ENCODE results near the gene SAA4. TPM values are rescaled to one million over a fixed set of nuclear protein-coding genes. Genes with fewer than 3 reads are reported as not detected.
"Not testable (repeated sequence)": the region's sequence is repeated elsewhere in the genome, so short reads cannot be mapped to it uniquely, and the experiment has no call there.

Gene SAA4
- total and polyA plus RNA-seq, 2 of the 8 experiments (the other 6 are each of a cell fraction or from before 2014, with no cell fraction given), result not detected

DNA sequence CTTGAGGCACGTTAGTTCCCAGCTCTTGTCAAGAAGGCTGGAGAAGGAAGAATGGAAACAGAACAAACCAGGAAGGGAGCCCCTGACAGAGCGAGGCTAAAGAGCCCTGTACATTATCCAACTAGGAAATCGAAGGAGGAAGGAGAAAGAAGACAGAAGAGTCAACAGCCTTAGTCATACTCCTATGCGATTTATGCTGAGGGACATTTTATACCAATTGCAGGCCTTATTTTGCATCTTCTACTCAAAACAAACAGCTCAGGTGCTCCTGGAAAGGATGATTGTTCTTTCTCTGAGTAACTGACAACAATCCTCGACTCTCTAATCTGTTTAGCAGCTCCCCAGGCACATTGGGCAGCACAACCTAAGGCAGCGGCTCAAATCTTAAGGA is 10.6 kb upstream of the SAA4 start:
- H3K9ac ChIP-seq (replicated peaks in 1 of 4; ENCODE audit: extremely low read depth in 1 of 4, low read depth in 3 of 4, low read length in 3 of 4); H3K27ac ChIP-seq (ENCODE audit: low read depth, low read length); POLR2A ChIA-PET (ENCODE audit: partially characterized antibody); H2AFZ ChIP-seq (ENCODE audit: low read length); DNase-seq (ENCODE audit: low read depth in 1 of 2, low spot score in 2 of 2); H2BK5ac ChIP-seq (ENCODE audit: low read depth, low read length); H3K4me2 ChIP-seq (ENCODE audit: insufficient read depth in 1 of 2, low read depth in 2 of 2, low read length in 2 of 2); H2BK120ac ChIP-seq (replicated peaks; ENCODE audit: low read depth, low read length); FAIRE-seq; H3K36me3 ChIP-seq (ENCODE audit: control insufficient read depth in 2 of 4, insufficient read depth in 4 of 4, low read length in 3 of 4); H3K4me1 ChIP-seq (replicated peaks in 1 of 4; ENCODE audit: control insufficient read depth in 3 of 4, insufficient read depth in 4 of 4, low read length in 3 of 4); H2BK15ac ChIP-seq (ENCODE audit: low read length); H3K4ac ChIP-seq (replicated peaks; ENCODE audit: insufficient read length, low read depth, low read length); H2AK5ac ChIP-seq (ENCODE audit: low read depth, low read length); H3K18ac ChIP-seq (ENCODE audit: extremely low read depth, low read length); H3K4me3 ChIP-seq (ENCODE audit: extremely low read depth in 1 of 4, insufficient read depth in 2 of 4, low read depth in 3 of 4, low read length in 4 of 4); H3K79me1 ChIP-seq (ENCODE audit: low read depth, low read length); CTCF ChIA-PET (ENCODE audit: partially characterized antibody); H2BK20ac ChIP-seq (ENCODE audit: low read length); H2BK12ac ChIP-seq (ENCODE audit: low read depth, low read length); H4K5ac ChIP-seq (ENCODE audit: insufficient read length, low read depth, low read length); H3K14ac ChIP-seq (ENCODE audit: insufficient read length); H4K20me1 ChIP-seq (replicated peaks in 1 of 2; ENCODE audit: control insufficient read depth in 1 of 2, insufficient read depth in 2 of 2, low read length in 2 of 2); H3K23me2 ChIP-seq (ENCODE audit: low read depth, low read length); H3K9me3 ChIP-seq (ENCODE audit: insufficient read depth in 2 of 2, low read depth in 1 of 2, low read length in 1 of 2); H4K8ac ChIP-seq (ENCODE audit: extremely low read depth, insufficient read depth, low read length); H4K91ac ChIP-seq (replicated peaks; ENCODE audit: insufficient read length, low read length); H3K27me3 ChIP-seq (replicated peaks in 1 of 4; ENCODE audit: control insufficient read depth in 3 of 4, extremely low read depth in 1 of 4, insufficient read depth in 3 of 4, low read length in 3 of 4); H3K79me2 ChIP-seq (ENCODE audit: control insufficient read depth in 1 of 2, insufficient read depth in 2 of 2, low read length in 2 of 2); H3K23ac ChIP-seq (ENCODE audit: insufficient read length); H3K56ac ChIP-seq (replicated peaks; ENCODE audit: insufficient read length, low read depth, low read length): not testable (repeated sequence)
- WGBS, 2 experiments (ENCODE audit: extremely low coverage in 1 of 2, insufficient coverage in 1 of 2, insufficient read length in 1 of 2, insufficient replicate concordance in 2 of 2, low coverage in 1 of 2, low lambda C conversion rate in 2 of 2, missing lambda C conversion rate in 1 of 2), result 96% methylated on average over 2 of the region's 6 CpGs; no CpG with 5 or more reads in 1 of the 2 experiments

- H2BK15ac ChIP-seq (ENCODE audit: low read length); FAIRE-seq; H3K4me3 ChIP-seq (ENCODE audit: extremely low read depth in 1 of 4, insufficient read depth in 2 of 4, low read depth in 3 of 4, low read length in 4 of 4); H3K79me1 ChIP-seq (ENCODE audit: low read depth, low read length); POLR2A ChIA-PET (ENCODE audit: partially characterized antibody); H2AFZ ChIP-seq (ENCODE audit: low read length); H3K4me1 ChIP-seq (replicated peaks in 1 of 4; ENCODE audit: control insufficient read depth in 3 of 4, insufficient read depth in 4 of 4, low read length in 3 of 4); H2BK5ac ChIP-seq (ENCODE audit: low read depth, low read length); H3K9me3 ChIP-seq (ENCODE audit: insufficient read depth in 2 of 2, low read depth in 1 of 2, low read length in 1 of 2); H3K79me2 ChIP-seq (ENCODE audit: control insufficient read depth in 1 of 2, insufficient read depth in 2 of 2, low read length in 2 of 2); H3K36me3 ChIP-seq (ENCODE audit: control insufficient read depth in 2 of 4, insufficient read depth in 4 of 4, low read length in 3 of 4); H2BK120ac ChIP-seq (replicated peaks; ENCODE audit: low read depth, low read length); H3K27ac ChIP-seq (ENCODE audit: low read depth, low read length); H3K27me3 ChIP-seq (replicated peaks in 1 of 4; ENCODE audit: control insufficient read depth in 3 of 4, extremely low read depth in 1 of 4, insufficient read depth in 3 of 4, low read length in 3 of 4); H2BK20ac ChIP-seq (ENCODE audit: low read length); H3K14ac ChIP-seq (ENCODE audit: insufficient read length); H3K18ac ChIP-seq (ENCODE audit: extremely low read depth, low read length); DNase-seq (ENCODE audit: low read depth in 1 of 2, low spot score in 2 of 2); H4K20me1 ChIP-seq (replicated peaks in 1 of 2; ENCODE audit: control insufficient read depth in 1 of 2, insufficient read depth in 2 of 2, low read length in 2 of 2); H4K91ac ChIP-seq (replicated peaks; ENCODE audit: insufficient read length, low read length); H3K56ac ChIP-seq (replicated peaks; ENCODE audit: insufficient read length, low read depth, low read length); H4K8ac ChIP-seq (ENCODE audit: extremely low read depth, insufficient read depth, low read length); H2AK5ac ChIP-seq (ENCODE audit: low read depth, low read length); H3K9ac ChIP-seq (replicated peaks in 1 of 4; ENCODE audit: extremely low read depth in 1 of 4, low read depth in 3 of 4, low read length in 3 of 4); H4K5ac ChIP-seq (ENCODE audit: insufficient read length, low read depth, low read length); H3K4me2 ChIP-seq (ENCODE audit: insufficient read depth in 1 of 2, low read depth in 2 of 2, low read length in 2 of 2); H3K23ac ChIP-seq (ENCODE audit: insufficient read length); H3K23me2 ChIP-seq (ENCODE audit: low read depth, low read length); H3K4ac ChIP-seq (replicated peaks; ENCODE audit: insufficient read length, low read depth, low read length); H2BK12ac ChIP-seq (ENCODE audit: low read depth, low read length): not testable (repeated sequence)
- CTCF ChIA-PET (ENCODE audit: partially characterized antibody), result interaction anchor here (0.9 to 1.3 kb wide), 2 partner anchors 13 to 131 kb away, joined by 4 read pairs; no protein-coding TSS in a partner anchor
- 85% methylated on average over 9 of the region's 11 CpGs; no CpG with 5 or more reads in 1 of the 2 experiments for WGBS, 2 experiments (ENCODE audit: extremely low coverage in 1 of 2, insufficient coverage in 1 of 2, insufficient read length in 1 of 2, insufficient replicate concordance in 2 of 2, low coverage in 1 of 2, low lambda C conversion rate in 2 of 2, missing lambda C conversion rate in 1 of 2)
Observed at GRCh38 chr11:18246379-18247190, 10.0 kb upstream of the SAA4 start.
